GM19395 (cell line): ENCODE data around the gene GRM7.

Experiments used
- ATAC-seq: cut with Tn5 transposase; IDR thresholded peaks from one replicate; pipeline ENCODE4 v1.9.1; 2021; ENCODE audit warnings: mild to moderate bottlenecking, moderate library complexity; ENCODE audit not compliant: unreplicated experiment

GRM7 gene

DNA sequence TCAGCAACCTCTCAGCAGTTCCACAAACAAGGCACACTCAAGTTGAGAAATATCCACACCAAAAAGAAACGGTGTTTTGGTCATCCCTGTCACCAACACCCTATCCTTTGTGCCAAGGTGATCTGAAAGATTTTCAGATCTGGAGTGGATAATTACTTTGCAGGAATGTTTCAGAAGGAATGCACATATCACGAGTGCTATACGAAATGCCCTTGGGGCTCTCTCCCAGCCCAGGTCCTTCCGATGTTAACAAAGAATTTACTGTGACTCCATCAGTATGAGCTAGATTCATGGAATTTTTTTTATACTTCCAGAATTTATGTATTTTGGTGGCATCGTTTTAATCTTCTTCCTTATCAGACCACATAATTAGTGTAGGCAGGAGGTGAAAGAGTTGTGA lies 105.0 kb downstream of the GRM7 start:
- no peak for ATAC-seq

DNA sequence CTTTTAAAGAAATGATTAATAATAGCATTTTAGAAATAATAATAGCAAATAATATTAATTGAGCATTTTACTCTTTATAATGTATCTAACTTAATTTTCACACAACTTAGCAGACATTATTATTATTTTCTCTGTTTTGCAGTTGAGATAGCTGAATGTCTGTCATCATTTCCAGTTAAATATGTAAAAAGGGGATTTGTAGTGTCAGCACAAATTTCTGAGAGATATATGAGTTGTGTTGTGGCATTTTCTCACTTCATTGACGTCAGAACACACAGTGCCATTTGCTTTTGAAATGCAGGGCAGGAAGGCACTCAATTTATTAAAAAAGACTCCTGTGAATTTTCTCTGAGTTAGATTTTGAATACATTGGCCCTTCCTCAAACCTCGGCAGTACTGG lies 111.0 kb downstream of the GRM7 start:
- ATAC-seq, result no peak

- ATAC-seq, result no peak
Observed at GRCh38 chr3:6985848-6986247, 124.9 kb downstream of the GRM7 start.

- ATAC-seq, result no peak
Observed at GRCh38 chr3:6989608-6990291, 128.8 kb downstream of the GRM7 start.

GRCh38 chr3:6994081-6994668 lies 133.3 kb downstream of the GRM7 start:
- no peak for ATAC-seq

DNA sequence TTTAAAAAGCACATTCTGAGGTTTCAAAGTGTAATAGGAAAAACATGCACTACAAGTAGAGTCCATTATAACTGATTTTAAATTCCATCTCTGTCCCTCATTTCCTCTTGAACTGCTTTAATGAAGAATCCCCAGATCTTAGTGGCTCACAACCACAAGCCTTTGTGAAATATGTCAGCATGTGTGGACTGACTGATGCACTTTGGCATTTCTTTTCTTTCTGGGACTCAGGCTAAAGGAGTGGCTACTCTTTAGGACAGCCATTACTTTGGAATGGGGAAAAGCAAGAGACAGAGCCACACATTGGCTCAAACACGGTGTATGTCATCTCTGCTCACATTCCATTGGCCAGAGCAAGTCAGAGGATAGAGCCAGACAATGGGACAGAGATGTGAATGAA lies 139.6 kb downstream of the GRM7 start:
- no peak for ATAC-seq

DNA sequence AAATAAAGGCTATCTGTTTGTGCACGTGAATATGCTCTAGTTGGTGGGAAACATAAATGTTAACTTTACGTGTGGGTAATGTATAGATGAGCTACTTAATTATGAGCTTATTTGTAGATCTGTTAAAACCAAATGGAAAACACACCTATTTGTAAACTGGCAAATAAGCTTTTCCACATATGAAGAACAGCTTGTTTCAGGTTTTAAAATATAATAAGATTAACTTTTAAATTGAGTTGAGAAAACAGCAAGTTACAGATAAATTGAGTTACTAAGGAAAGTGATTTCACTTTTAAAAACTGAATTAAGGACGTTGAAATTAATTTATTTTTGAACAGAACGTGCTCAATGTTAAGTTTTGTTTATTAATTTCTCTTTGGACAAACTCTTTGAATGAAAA lies 140.5 kb downstream of the GRM7 start:
- ATAC-seq, result no peak

DNA sequence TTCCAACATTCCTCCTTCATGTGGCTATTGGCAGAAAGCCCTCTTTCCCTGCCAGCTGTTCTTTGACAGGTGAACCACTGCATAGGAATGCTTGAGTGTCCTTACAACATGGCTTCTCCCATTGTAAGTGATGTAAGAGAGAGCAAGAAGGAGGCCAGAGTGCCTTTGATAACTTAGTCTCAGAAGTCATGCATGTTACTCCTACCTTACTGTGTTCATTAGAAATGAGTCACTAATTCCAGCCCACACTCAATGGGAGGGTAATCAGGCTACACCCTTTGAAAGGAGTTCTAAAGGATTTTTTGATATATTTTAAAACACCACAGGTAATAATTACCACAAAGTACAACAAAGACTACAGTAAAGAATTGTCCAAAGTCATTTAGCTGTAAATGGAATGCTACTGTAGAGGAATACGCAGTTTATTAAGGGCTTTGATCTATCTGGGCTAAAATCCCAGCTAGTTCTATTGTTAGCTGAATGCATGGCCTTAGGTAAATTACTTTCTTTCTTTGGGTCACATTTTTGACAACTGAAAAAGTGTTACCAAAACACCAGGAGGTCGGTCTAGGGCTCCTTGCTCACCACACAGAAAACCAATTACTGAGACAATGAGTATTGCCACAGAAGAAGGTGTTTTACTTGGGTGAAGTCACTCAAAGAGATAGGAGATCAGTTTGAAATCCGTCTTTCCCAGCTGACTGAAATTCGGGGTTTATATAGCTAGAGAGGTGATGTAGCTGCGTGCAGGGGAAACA lies 154.9 kb downstream of the GRM7 start:
- no peak for ATAC-seq

- no peak for ATAC-seq
Observed at GRCh38 chr3:7025581-7026300, 164.8 kb downstream of the GRM7 start.

DNA sequence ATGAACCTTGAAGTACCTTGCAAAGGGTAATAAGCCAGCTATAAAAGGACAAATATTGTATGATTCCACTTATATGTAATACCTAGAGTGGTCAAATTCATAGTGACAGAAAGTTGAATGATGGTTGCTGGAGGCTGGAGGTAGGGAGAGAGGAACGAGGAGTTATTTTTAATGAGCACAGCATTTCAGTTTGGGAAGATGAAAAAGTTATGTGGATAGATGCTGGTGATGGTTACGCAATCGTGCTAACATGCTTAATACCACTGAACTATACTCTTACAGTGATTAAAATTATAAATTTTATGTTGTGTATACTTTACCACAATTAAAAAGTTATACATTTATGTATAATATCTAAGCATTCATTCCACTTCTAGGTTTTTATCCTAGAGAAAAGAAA lies 168.6 kb downstream of the GRM7 start:
- no peak for ATAC-seq

- ATAC-seq, result no peak
Observed at GRCh38 chr3:7038394-7038793, 177.5 kb downstream of the GRM7 start.

DNA sequence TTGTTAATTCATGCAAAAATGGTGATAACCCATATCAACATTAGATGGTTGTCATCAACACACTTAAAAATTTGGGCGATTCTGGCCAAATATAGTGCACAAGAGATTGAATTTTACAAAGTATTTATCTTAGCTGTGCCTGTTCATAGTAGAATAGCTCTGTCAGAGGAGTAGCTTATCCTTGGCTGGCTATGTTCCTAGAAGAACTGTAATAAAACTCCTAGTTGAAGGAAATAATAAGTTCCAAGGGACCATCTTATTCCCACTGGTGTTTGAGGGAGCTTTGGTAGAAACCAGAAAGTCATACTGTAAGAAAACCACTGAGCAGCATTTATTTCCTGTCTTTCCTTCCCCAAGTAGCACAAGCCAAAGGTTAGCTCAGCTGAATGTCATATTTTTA lies 201.8 kb downstream of the GRM7 start:
- ATAC-seq, result no peak

DNA sequence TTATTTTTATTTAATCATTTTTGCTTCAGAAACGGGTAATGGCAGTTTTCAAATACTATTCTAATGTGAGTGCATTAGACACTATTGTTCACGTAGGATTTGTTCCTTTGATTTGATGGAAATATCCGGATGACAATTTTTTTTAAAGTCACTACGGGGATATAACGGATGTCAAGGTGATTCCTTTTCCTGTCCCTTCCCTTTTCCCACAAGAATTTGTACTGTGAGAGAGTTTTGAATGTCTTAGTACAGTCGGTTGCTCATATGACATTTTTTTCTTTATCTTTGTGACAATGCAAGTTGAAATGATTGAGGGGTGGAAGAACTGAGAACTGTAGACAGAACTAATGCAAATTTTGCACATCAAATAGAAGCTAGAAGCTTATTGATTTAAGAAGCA lies 209.5 kb downstream of the GRM7 start:
- ATAC-seq, result no peak

GRCh38 chr3:7074217-7074616 lies 213.3 kb downstream of the GRM7 start:
- ATAC-seq, result no peak

DNA sequence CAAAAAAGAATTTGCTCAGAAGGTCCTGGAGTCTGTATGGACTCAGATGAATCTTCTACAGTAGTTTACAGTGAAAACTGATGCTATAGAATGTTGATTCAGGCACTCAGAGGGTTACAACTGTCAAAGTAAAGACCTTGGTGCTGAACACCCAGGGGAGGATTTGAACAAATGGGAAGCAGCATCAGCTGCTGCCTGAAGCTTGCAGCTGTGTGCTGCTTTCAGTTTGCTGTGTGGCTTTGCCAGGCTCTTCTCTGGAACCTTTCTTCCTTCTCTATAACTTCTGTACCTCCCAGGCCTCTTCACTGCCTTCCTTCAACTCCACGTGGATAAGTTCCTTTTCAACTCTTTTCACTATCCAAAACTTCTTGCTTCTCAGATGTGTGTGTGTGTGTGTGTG lies 214.2 kb downstream of the GRM7 start:
- no peak for ATAC-seq

GRCh38 chr3:7075901-7076300 lies 215.0 kb downstream of the GRM7 start:
- ATAC-seq, result no peak

- no peak for ATAC-seq
Observed at GRCh38 chr3:7082244-7082643, 221.3 kb downstream of the GRM7 start.

- no peak for ATAC-seq
Observed at GRCh38 chr3:7086417-7086816, 225.5 kb downstream of the GRM7 start.

DNA sequence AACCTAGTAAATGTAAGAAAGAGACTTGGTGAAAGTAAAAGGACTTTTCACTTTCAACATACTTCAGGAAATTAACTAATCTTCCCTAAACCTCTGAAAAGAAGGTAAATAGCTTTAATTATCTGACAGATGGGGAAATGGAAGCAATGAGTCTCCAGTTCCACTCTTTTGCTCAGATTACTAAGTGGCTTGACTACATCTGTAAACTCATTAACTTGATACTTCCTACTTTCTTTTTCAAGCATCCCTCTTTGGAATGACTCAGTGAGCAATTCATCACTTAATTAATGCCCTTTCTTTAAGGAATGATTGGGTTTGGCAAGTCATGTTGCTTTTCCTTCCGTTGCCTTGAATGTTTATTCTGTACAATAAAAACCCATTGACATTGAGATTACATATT lies 234.2 kb downstream of the GRM7 start:
- no peak for ATAC-seq

- ATAC-seq, result no peak
Observed at GRCh38 chr3:7100136-7100535, 239.2 kb downstream of the GRM7 start.

GRCh38 chr3:7106635-7107034 lies 245.7 kb downstream of the GRM7 start:
- ATAC-seq, result no peak
